HCT116 (cell line): ENCODE results near the gene EPB41L5. TPM values are rescaled to one million over a fixed set of nuclear protein-coding genes. Genes with fewer than 3 reads are reported as not detected.

Experiments used
- CBX3 ChIP-seq: IDR thresholded peaks from 2 replicates; pipeline ENCODE4 v1.6.1; 2012; ENCODE audit warnings: low read depth
- CEBPB ChIP-seq: IDR thresholded peaks from 2 replicates; pipeline ENCODE4 v1.6.1; 2012; ENCODE audit warnings: low read depth
- EZH2phosphoT487 ChIP-seq: fragments of 200-600 bp; IDR thresholded peaks from 2 replicates; pipeline ENCODE4 v1.6.1; 2018; ENCODE audit warnings: antibody characterized with exemption, borderline replicate concordance
- FOSL1 ChIP-seq: IDR thresholded peaks from 2 replicates; pipeline ENCODE4 v1.6.1; 2012; ENCODE audit warnings: low read depth
- POLR2AphosphoS5 ChIP-seq: IDR thresholded peaks from 2 replicates; pipeline ENCODE4 v1.6.1; 2011; ENCODE audit warnings: mild to moderate bottlenecking, low read depth, low read length, moderate library complexity
- REST ChIP-seq: IDR thresholded peaks from 2 replicates; pipeline ENCODE4 v1.6.1; 2012; ENCODE audit warnings: low read depth
- SIN3A ChIP-seq: IDR thresholded peaks from 2 replicates; pipeline ENCODE4 v1.6.1; 2012; ENCODE audit warnings: low read depth
- SRF ChIP-seq: IDR thresholded peaks from 2 replicates; pipeline ENCODE4 v1.6.1; 2012; ENCODE audit warnings: low read depth
- TCF7L2 ChIP-seq: IDR thresholded peaks from 2 replicates; pipeline ENCODE4 v1.7.0; 2011; ENCODE audit warnings: borderline replicate concordance, inconsistent platforms; ENCODE audit not compliant: insufficient read depth, insufficient read length; ENCODE audit errors: extremely low read depth
- YY1 ChIP-seq: IDR thresholded peaks from 2 replicates; pipeline ENCODE4 v1.6.1; 2011; ENCODE audit warnings: low read length, low read depth, moderate library complexity, mild to moderate bottlenecking; ENCODE audit not compliant: insufficient replicate concordance; ENCODE audit errors: extremely low read depth
- ZNF274 ChIP-seq: fragments of 200-500 bp; sonication (Bioruptor generic); IDR thresholded peaks from 2 replicates; pipeline ENCODE4 v1.6.1; 2014; ENCODE audit warnings: mild to moderate bottlenecking, low read depth, low read length, inconsistent platforms
- total RNA-seq: library from RNA; stranded (reverse); gene quantifications from one replicate; pipeline ENCODE4 v1.2.1, GENCODE V29; 2021; ENCODE audit not compliant: unreplicated experiment
- TF ChIP-seq, protein P1 (sequence below): IDR thresholded peaks from 2 replicates; pipeline ENCODE4 v1.6.1; 2012

Gene EPB41L5
- total RNA-seq, 1 experiment from 2014 or later, result 14.7 TPM

DNA sequence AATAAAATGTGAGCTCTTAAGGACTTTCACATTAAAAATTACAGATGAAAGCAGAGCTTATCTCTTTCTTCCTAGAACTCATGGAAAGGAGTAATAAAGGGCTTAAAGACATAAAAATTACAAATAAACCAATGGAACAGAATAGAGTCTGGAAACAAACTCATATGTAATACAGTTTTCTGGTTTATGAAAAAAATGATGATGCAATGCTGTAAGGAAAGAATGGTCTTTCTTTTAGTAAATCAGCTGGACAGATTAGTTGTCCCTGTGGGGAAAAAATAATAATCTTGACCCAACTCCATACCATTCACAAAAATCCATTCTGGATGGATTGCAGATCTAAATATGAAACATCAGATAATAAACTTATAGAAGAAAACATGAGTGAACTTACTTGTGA, 156.1 kb downstream of the EPB41L5 start (continued):
- TF ChIP-seq REST, result no peak
- no peak for TF ChIP-seq FOSL1
- TF ChIP-seq, protein P1, sequence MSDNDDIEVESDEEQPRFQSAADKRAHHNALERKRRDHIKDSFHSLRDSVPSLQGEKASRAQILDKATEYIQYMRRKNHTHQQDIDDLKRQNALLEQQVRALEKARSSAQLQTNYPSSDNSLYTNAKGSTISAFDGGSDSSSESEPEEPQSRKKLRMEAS, result no peak
- no peak for TF ChIP-seq SIN3A
- no peak for TF ChIP-seq TCF7L2
- no peak for TF ChIP-seq POLR2AphosphoS5
- TF ChIP-seq YY1, result no peak
- TF ChIP-seq CBX3, result no peak
- no peak for TF ChIP-seq EZH2phosphoT487
- TF ChIP-seq ZNF274, result no peak
- TF ChIP-seq CEBPB, result no peak
- no peak for TF ChIP-seq SRF
